IMR-90 (cell line): Measurements from ENCODE around the gene PRICKLE2. TPM values are rescaled to one million over a fixed set of nuclear protein-coding genes. Genes with fewer than 3 reads are reported as not detected.
A peak's percentile ranks its signal among the peaks of the same experiment; 100 is the strongest.

Experiments
- ATAC-seq: fragments of 200-7000 bp; cut with Tn5 transposase; 2 replicates; pipeline ENCODE4 v1.9.1; 2020; ENCODE audit warnings: low read depth, mild to moderate bottlenecking, moderate library complexity
- BruUV-seq: library from RNA; stranded (reverse); fragments of 400-500 nt; replicated peaks from 2 replicates; lab custom pipeline; 2021; lab: Mats Ljungman, UMichigan
- CTCF ChIA-PET: fragments of 300-600 bp; formaldehyde crosslinking; extraction: SDS; loops from one replicate; lab custom pipeline; 2021; ENCODE audit warnings: antibody characterized with exemption; lab: Yijun Ruan, JAX
- POLR2A ChIA-PET: fragments of 300-600 bp; sonication (Branson Sonifier 250); formaldehyde crosslinking; loops from one replicate; lab custom pipeline; 2022; ENCODE audit warnings: antibody characterized with exemption; ENCODE audit not compliant: unreplicated experiment; lab: Charles Lee
- DNase-seq: peaks from one replicate; pipeline ENCODE4 v3.0.0; 2013
- H2AFZ ChIP-seq: replicated peaks from 2 replicates; pipeline ENCODE3; 2013; ENCODE audit warnings: low read length, mild to moderate bottlenecking; ENCODE audit not compliant: poor library complexity
- H2AK5ac ChIP-seq: 2 replicates; pipeline ENCODE4 v1.6.1; 2013; ENCODE audit warnings: low read depth, low read length, inconsistent platforms
- H2AK9ac ChIP-seq: replicated peaks from 2 replicates; pipeline ENCODE3; 2013; ENCODE audit warnings: mild to moderate bottlenecking, low read depth, low read length, moderate library complexity; ENCODE audit not compliant: poor library complexity
- H2BK120ac ChIP-seq: 2 replicates; pipeline ENCODE4 v1.6.1; 2013; ENCODE audit warnings: low read depth, low read length, inconsistent platforms
- H2BK15ac ChIP-seq: 3 replicates; pipeline ENCODE4 v1.6.1; 2013; ENCODE audit warnings: low read depth, low read length, inconsistent platforms
- H2BK20ac ChIP-seq: 2 replicates; pipeline ENCODE4 v1.6.1; 2013; ENCODE audit warnings: low read depth, mild to moderate bottlenecking, inconsistent platforms, low read length, moderate library complexity
- H2BK5ac ChIP-seq: 2 replicates; pipeline ENCODE4 v1.6.1; 2013; ENCODE audit warnings: mild to moderate bottlenecking, low read depth, low read length, inconsistent platforms; ENCODE audit not compliant: poor library complexity, severe bottlenecking
- H3K14ac ChIP-seq: replicated peaks from 2 replicates; pipeline ENCODE4 v1.6.1; 2013; ENCODE audit warnings: low read depth, low read length, inconsistent platforms
- H3K18ac ChIP-seq: 2 replicates; pipeline ENCODE4 v1.6.1; 2013; ENCODE audit warnings: low read depth, low read length, control low read depth
- H3K23ac ChIP-seq: 2 replicates; pipeline ENCODE4 v1.6.1; 2013; ENCODE audit warnings: low read depth, low read length, inconsistent platforms
- H3K27ac ChIP-seq: 2 replicates; pipeline ENCODE4 v1.5.1; 2013; ENCODE audit warnings: mild to moderate bottlenecking, control low read depth, low read length; ENCODE audit not compliant: insufficient read depth
- H3K27me3 ChIP-seq: 2 replicates; pipeline ENCODE4 v1.6.1; 2013; ENCODE audit warnings: low read length; ENCODE audit not compliant: control insufficient read depth, insufficient read depth
- H3K36me3 ChIP-seq: 2 replicates; pipeline ENCODE4 v1.6.1; 2013; ENCODE audit warnings: low read length, mixed read lengths; ENCODE audit not compliant: control insufficient read depth, insufficient read depth
- H3K4ac ChIP-seq: 2 replicates; pipeline ENCODE4 v1.6.1; 2013; ENCODE audit warnings: low read depth, low read length, inconsistent platforms
- H3K4me1 ChIP-seq: 2 replicates; pipeline ENCODE4 v1.6.1; 2013; ENCODE audit warnings: low read length, mixed read lengths; ENCODE audit not compliant: control insufficient read depth, insufficient read depth
- H3K4me2 ChIP-seq: 2 replicates; pipeline ENCODE4 v1.6.1; 2013; ENCODE audit warnings: low read depth, mild to moderate bottlenecking, control low read depth, low read length, moderate library complexity
- H3K4me3 ChIP-seq: 2 replicates; pipeline ENCODE4 v1.5.1; 2013; ENCODE audit warnings: low read depth, mild to moderate bottlenecking, control low read depth, low read length, moderate library complexity; ENCODE audit not compliant: insufficient read depth
- H3K56ac ChIP-seq: 2 replicates; pipeline ENCODE4 v1.6.1; 2013; ENCODE audit warnings: low read length, inconsistent platforms; ENCODE audit not compliant: insufficient read depth; ENCODE audit errors: extremely low read depth
- H3K79me1 ChIP-seq, 2 experiments: 2 replicates each; pipeline ENCODE4 v1.6.1; 2013; ENCODE audit warnings: low read length in 2 of 2, inconsistent platforms in 1 of 2, low read depth in 1 of 2
- H3K9ac ChIP-seq: 2 replicates; pipeline ENCODE4 v1.6.1; 2013; ENCODE audit warnings: low read depth, low read length, control low read depth
- H3K9me1 ChIP-seq: 2 replicates; pipeline ENCODE4 v1.6.1; 2013; ENCODE audit warnings: low read length, inconsistent platforms; ENCODE audit not compliant: insufficient read depth
- H3K9me3 ChIP-seq: 2 replicates; pipeline ENCODE4 v1.6.1; 2013; ENCODE audit warnings: low read length; ENCODE audit not compliant: control insufficient read depth, insufficient read depth
- H4K20me1 ChIP-seq: 2 replicates; pipeline ENCODE4 v1.6.1; 2013; ENCODE audit warnings: low read length, inconsistent platforms; ENCODE audit not compliant: insufficient read depth
- H4K5ac ChIP-seq: 2 replicates; pipeline ENCODE4 v1.6.1; 2013; ENCODE audit warnings: mild to moderate bottlenecking, low read depth, low read length, control low read depth
- H4K8ac ChIP-seq, 2 experiments: 2 replicates each; pipeline ENCODE4 v1.6.1; 2013; ENCODE audit warnings: low read depth in 2 of 2, low read length in 2 of 2, control low read depth in 1 of 2, inconsistent platforms in 1 of 2
- H4K91ac ChIP-seq: 2 replicates; pipeline ENCODE4 v1.6.1; 2013; ENCODE audit warnings: low read depth, low read length, inconsistent platforms; ENCODE audit not compliant: insufficient read depth
- WGBS, 2 experiments: methylation state at CpG; one replicate each; pipeline versions ENCODE4 v1.1.5 to v1.1.7; 2013; ENCODE audit warnings: missing lambda C conversion rate in 2 of 2; ENCODE audit not compliant: insufficient read length in 1 of 2; ENCODE audit errors: extremely low coverage in 2 of 2; 5-methylcytosine and 5-hydroxymethylcytosine counted together
- dilution Hi-C: fragments of 300-500 bp; cut with HindIII; formaldehyde crosslinking; loops from one replicate; pipeline ENCODE4 v1.14.3; 2018; ENCODE audit warnings: low sequenced_read_pairs; ENCODE audit not compliant: unreplicated experiment
- in situ Hi-C: fragments of 300-500 bp; cut with MboI; formaldehyde crosslinking; loops from 3 replicates; pipeline ENCODE4 v1.14.3; 2019; ENCODE audit warnings: low sequenced_read_pairs, inconsistent platforms, mixed read lengths
- intact Hi-C: fragments of 100-400 bp; cut with micrococcal nuclease; formaldehyde crosslinking; loops from 2 replicates; pipeline ENCODE4 v1.10.0; 2022
- polyA plus RNA-seq, 3 experiments: library from polyadenylated mRNA; depleted of rRNA; stranded (reverse); fragments of >200 nt; gene quantifications; 2 replicates each; pipeline ENCODE4 v1.2.3, GENCODE V29; 2012; ENCODE audit warnings: low replicate concordance in 1 of 3
- total RNA-seq: library from RNA; depleted of rRNA; stranded (reverse); fragments of >200 nt; gene quantifications from 2 replicates; pipeline ENCODE4 v1.2.3, GENCODE V29; 2012
- TF ChIP-seq, protein P1 (sequence below): fragments of 150-350 bp; IDR thresholded peaks from 2 replicates; pipeline ENCODE4 v1.6.1; 2017; ENCODE audit warnings: mild to moderate bottlenecking, antibody characterized with exemption, low read length, low read depth

PRICKLE2 gene
- total and polyA plus RNA-seq, 2 of the 4 experiments (the other 2 are of a cell fraction) = 4.1 to 14.2 TPM

DNA sequence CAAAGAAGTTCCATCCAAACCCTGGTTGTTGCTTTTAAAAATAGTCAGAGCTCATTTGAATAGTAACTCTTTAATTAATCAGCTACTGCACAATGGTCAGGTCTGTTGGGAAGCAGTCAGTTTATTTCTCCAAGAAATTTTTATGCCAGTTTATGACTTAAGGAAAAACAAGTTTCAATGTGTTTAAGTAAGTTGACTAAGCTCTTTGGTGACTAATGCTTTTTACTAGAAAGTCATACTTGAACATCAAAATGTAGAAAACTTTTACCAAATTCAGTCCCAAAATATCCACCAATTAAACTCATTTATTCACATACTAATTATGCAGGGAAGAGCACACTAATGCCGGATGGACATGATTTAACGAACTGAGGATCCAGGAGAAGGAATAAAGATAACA lies 22.1 kb downstream of the PRICKLE2 start:
- ATAC-seq = peak; percentile 43
- POLR2A ChIA-PET = no interaction called here
- DNase-seq = peak; percentile 61
- Histone ChIP-seq H3K9me1 (peaks cover 30% of the 10 kb centered on the region), H3K36me3 (peaks cover 7% of the 10 kb centered on the region), H3K79me1 (peaks cover 45 to 66% of the 10 kb centered on the region in 2 experiments), H3K18ac (peak overlapping the region; percentile 29; the same call in 1 of the 2 replicates), H3K4me3 (no peak overlapping the region), H3K14ac (no peak overlapping the region; the same call in 1 of the 2 replicates), H3K56ac (no peak overlapping the region), H2AK5ac (peak overlapping the region; percentile 5; the same call in 1 of the 2 replicates), H3K9me3 (no peaks in the 10 kb centered on the region), H4K8ac (0 out of 4 replicates have a peak overlapping the region, but pooled peaks of 1 of the 2 experiments have one; percentile 10), H2BK15ac (no peak overlapping the region), H4K20me1 (peaks cover 46% of the 10 kb centered on the region), H2AK9ac (no peak overlapping the region), H4K91ac (no peak overlapping the region), H3K4ac (no peak overlapping the region; the same call in 1 of the 2 replicates), H2BK20ac (no peak overlapping the region), H3K4me2 (peak overlapping the region; percentile 22; the same call in 1 of the 2 replicates), H2AFZ (no peak overlapping the region), H4K5ac (no peak overlapping the region), H2BK5ac (peak overlapping the region; percentile 48), H3K23ac (no peak overlapping the region), H3K27ac (no peak overlapping the region), H3K27me3 (no peaks in the 10 kb centered on the region), H3K9ac (no peak overlapping the region), H3K4me1 (peaks cover 14% of the 10 kb centered on the region), H2BK120ac (no peak overlapping the region)
- 84% methylated on average over 2 of the region's 2 CpGs; no CpG with 5 or more reads in 1 of the 2 experiments for WGBS, 2 experiments
- dilution Hi-C loops (no loop called here), in situ Hi-C loops (loop anchor here (25.0 kb wide), 1 partner anchor 166 kb away; no protein-coding TSS in a partner anchor), intact Hi-C loops (no loop called here)
- CTCF ChIA-PET = no interaction called here
- TF ChIP-seq, protein P1, sequence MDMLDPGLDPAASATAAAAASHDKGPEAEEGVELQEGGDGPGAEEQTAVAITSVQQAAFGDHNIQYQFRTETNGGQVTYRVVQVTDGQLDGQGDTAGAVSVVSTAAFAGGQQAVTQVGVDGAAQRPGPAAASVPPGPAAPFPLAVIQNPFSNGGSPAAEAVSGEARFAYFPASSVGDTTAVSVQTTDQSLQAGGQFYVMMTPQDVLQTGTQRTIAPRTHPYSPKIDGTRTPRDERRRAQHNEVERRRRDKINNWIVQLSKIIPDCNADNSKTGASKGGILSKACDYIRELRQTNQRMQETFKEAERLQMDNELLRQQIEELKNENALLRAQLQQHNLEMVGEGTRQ = no peak
- no TSS peak for BruUV-seq
